Neural crest cell (in vitro differentiated cells): ENCODE data around the gene MTHFSD. TPM values are rescaled to one million over a fixed set of nuclear protein-coding genes. Genes with fewer than 3 reads are reported as not detected.

Experiments
- DNase-seq: peaks from one replicate; pipeline ENCODE4 v3.0.0; 2021; ENCODE audit warnings: low read depth, mixed read lengths, low spot score
- H3K27ac Mint-ChIP-seq: one replicate; pipeline ENCODE4 v1.8.0; 2021; ENCODE audit warnings: mild to moderate bottlenecking, mixed read lengths; ENCODE audit not compliant: unreplicated experiment
- H3K27me3 Mint-ChIP-seq: 2 replicates; pipeline ENCODE4 v1.8.0; 2021; ENCODE audit warnings: low read depth, mild to moderate bottlenecking, mixed read lengths
- H3K36me3 Mint-ChIP-seq: 2 replicates; pipeline ENCODE4 v1.8.0; 2021; ENCODE audit warnings: low read depth, mild to moderate bottlenecking, mixed read lengths
- H3K4me1 Mint-ChIP-seq: 2 replicates; pipeline ENCODE4 v1.8.0; 2021; ENCODE audit warnings: mixed read lengths
- H3K4me3 Mint-ChIP-seq: one replicate; pipeline ENCODE4 v1.8.0; 2021; ENCODE audit warnings: mild to moderate bottlenecking, mixed read lengths
- H3K9me3 Mint-ChIP-seq: 2 replicates; pipeline ENCODE4 v1.8.0; 2021; ENCODE audit warnings: mixed read lengths
- total RNA-seq: library from RNA; stranded (reverse); gene quantifications from 2 replicates; pipeline ENCODE4 v1.2.1, GENCODE V29; 2021
- TF ChIP-seq, protein P1 (sequence below): fragments of 200-600 bp; sonication (generic); conservative IDR thresholded peaks from 2 replicates; pipeline ENCODE4 v1.5.0; 2021; ENCODE audit warnings: antibody characterized with exemption, mild to moderate bottlenecking

The MTHFSD gene
- total RNA-seq, 1 donor from 2014 or later = 14.0 TPM

DNA sequence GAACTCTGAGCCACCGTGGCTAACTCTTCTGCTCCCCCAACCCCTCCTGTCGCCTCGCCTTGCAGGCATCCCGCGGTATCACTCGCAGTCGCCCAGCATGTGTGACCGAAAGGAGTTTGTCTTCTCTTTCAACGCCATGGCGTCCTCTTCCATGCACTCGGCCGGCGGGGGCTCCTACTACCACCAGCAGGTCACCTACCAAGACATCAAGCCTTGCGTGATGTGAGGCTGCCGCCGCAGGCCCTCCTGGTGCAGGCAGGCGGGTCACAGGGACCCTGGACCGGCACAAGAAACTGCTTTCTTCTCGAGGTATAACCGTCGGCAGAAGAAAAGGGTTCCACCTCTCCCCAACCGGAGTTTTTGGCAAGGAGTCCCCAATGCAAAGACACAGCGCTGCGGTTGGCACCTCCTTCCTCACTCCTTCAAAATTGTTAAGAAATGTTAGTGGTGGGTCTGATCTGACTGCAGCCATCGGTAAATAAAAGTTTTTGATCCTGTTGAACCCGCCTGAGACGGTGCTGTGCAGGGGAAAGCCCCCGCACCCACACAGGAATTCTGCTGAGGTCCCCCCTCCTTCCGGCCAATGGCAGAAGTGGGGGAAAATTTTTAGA, 42.1 kb downstream of the MTHFSD start:
- DNase-seq = no peak
- TF ChIP-seq, protein P1, sequence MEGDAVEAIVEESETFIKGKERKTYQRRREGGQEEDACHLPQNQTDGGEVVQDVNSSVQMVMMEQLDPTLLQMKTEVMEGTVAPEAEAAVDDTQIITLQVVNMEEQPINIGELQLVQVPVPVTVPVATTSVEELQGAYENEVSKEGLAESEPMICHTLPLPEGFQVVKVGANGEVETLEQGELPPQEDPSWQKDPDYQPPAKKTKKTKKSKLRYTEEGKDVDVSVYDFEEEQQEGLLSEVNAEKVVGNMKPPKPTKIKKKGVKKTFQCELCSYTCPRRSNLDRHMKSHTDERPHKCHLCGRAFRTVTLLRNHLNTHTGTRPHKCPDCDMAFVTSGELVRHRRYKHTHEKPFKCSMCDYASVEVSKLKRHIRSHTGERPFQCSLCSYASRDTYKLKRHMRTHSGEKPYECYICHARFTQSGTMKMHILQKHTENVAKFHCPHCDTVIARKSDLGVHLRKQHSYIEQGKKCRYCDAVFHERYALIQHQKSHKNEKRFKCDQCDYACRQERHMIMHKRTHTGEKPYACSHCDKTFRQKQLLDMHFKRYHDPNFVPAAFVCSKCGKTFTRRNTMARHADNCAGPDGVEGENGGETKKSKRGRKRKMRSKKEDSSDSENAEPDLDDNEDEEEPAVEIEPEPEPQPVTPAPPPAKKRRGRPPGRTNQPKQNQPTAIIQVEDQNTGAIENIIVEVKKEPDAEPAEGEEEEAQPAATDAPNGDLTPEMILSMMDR = no peak
- Mint-ChIP-seq H3K27ac (no peak overlapping the region), H3K36me3 (peaks cover 2% of the 10 kb centered on the region), H3K4me3 (no peak overlapping the region), H3K9me3 (no peaks in the 10 kb centered on the region), H3K27me3 (peaks cover 92% of the 10 kb centered on the region), H3K4me1 (peaks cover 6% of the 10 kb centered on the region)

- H3K9me3 Mint-ChIP-seq = no peaks in the 10 kb centered on the region
- no peak overlapping the region for H3K27ac Mint-ChIP-seq
- TF ChIP-seq, protein P1 = no peak
- DNase-seq = no peak
- H3K27me3 Mint-ChIP-seq = peaks cover 92% of the 10 kb centered on the region
- peaks cover 2% of the 10 kb centered on the region for H3K36me3 Mint-ChIP-seq
- H3K4me1 Mint-ChIP-seq = peaks cover 12% of the 10 kb centered on the region
- no peak overlapping the region for H3K4me3 Mint-ChIP-seq
Measured at GRCh38 chr16:86512301-86512859, 42.7 kb downstream of the MTHFSD start.

DNA sequence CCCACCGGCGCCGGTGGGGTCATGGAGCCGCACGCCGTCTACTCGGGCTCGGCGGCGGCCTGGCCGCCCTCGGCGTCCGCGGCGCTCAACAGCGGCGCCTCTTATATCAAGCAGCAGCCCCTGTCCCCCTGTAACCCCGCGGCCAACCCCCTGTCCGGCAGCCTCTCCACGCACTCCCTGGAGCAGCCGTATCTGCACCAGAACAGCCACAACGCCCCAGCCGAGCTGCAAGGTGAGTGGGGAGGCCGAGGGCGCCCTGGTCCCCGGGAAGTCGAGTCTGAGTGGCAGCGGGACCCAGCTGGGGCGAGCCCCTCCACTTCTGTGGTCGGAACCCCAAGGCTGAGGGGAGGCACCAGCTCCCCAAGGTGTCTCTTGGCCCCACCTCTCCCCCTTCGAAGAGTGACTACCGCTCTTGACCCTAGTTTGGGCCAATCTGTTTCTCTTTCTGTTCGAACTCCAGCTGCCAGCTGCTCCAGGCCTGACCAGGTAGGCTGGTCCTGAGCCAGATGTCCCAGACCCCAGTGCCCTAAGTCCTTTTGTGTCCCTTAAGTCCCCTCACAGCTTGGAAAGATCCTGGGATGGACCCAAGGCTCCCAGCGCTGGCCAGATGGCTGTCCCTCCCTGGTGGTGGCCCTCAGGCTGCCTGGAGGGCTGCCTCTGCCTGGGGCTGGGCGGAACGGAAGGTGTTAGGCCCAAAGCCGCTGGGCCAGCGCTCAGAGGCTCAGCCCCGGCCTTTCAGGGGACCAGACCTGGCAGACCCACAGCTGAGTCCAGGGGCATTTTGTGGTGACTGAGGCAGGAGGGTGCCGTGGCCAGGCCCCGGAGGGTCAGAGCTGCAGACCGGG, 43.5 kb downstream of the MTHFSD start:
- Mint-ChIP-seq H3K27ac (no peak overlapping the region), H3K4me1 (peaks cover 12% of the 10 kb centered on the region), H3K4me3 (no peak overlapping the region), H3K36me3 (peaks cover 2% of the 10 kb centered on the region), H3K9me3 (no peaks in the 10 kb centered on the region), H3K27me3 (peaks cover 92% of the 10 kb centered on the region)
- TF ChIP-seq, protein P1 = no peak
- no peak for DNase-seq

DNA sequence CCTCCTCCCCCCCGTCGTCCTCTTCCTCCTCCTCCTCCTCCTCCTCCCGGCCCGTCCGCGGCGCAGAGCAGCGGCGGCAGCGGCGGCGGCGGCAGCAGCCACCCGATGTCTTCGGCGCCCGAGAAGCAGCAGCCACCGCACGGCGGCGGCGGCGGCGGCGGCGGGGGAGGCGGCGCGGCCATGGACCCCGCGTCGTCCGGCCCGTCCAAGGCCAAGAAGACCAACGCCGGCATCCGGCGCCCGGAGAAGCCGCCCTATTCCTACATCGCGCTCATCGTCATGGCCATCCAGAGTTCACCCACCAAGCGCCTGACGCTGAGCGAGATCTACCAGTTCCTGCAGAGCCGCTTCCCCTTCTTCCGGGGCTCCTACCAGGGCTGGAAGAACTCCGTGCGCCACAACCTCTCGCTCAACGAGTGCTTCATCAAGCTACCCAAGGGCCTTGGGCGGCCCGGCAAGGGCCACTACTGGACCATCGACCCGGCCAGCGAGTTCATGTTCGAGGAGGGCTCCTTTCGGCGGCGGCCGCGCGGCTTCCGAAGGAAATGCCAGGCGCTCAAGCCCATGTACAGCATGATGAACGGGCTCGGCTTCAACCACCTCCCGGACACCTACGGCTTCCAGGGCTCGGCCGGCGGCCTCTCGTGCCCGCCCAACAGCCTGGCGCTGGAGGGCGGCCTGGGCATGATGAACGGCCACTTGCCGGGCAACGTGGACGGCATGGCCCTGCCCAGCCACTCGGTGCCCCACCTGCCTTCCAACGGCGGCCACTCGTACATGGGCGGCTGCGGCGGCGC, 44.4 kb downstream of the MTHFSD start, which contains the start of gene FOXF1:
Gene FOXF1 (plus strand): TSS at position 63 of the 797 bp plus-strand sequence. CDS start 43 bp downstream, at position 106.
- H3K9me3 Mint-ChIP-seq = no peaks in the 10 kb centered on the region
- H3K27ac Mint-ChIP-seq = no peak within 1 kb of the TSS
- peaks cover 2% of the 10 kb centered on the region for H3K36me3 Mint-ChIP-seq
- DNase-seq = no peak
- H3K27me3 Mint-ChIP-seq = peaks cover 92% of the 10 kb centered on the region
- TF ChIP-seq, protein P1 = no peak
- H3K4me1 Mint-ChIP-seq = peaks cover 12% of the 10 kb centered on the region
- H3K4me3 Mint-ChIP-seq = peak within 1 kb of the TSS; percentile 69
